ENCODE results near the gene HMG20B.

HMG20B gene

GRCh38 chr19:3585301-3586126 lies 12.8 kb downstream of the HMG20B start, which contains the start of gene GIPC3:
Gene GIPC3 (plus strand): TSS chr19:3585478. CDS start chr19:3585598, 120 bp downstream.
- no peak for DNase-seq (ENCODE audit: low read depth)

DNA sequence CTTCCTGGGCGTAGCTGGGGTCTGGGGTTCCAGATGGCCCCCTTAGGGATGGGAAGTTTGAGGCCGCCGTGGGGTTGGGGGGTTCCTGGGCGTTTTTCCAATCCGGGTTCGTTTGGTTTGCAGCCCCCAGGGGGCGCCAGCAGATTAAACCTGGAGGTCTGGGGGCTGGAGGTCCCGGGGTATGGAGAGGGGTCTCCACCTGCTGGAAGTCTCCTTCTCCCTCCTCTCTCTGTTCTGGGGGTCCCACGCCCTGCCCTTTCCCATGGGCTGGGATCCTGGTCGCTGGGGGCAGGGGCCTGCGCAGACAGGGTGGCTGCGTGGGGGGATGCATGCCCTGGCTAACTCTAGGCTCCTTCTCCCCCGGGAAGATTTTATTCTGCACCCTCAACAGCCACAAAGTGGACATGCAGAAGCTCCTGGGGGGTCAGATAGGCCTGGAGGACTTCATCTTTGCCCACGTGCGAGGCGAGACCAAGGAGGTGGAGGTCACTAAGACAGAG lies 13.4 kb downstream of the HMG20B start:
- DNase-seq (ENCODE audit: low read depth): no peak

- no peak for DNase-seq (ENCODE audit: low read depth)
These were observed 14.1 kb downstream of the HMG20B start for GRCh38 chr19:3586707-3587346.

DNA sequence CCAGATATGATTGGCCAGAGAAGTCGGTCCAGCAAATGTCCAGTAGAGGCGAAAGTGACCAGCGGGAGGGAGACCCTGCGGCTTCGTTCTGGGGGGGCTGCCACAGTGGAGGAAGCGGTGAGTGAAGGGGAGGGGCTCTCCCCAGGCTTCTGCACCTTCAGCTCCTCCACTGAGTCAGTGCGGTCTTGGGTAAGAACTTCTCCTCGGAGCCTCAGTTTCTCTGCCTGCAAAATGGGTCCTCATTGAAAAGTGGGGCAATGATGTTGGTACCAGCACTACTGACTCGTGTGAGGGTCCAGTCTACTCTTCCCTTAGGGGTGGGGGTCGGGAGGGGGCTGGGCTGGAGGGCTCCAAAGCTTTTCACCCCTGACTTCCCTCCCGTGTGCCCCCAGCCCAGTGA lies 16.7 kb downstream of the HMG20B start:
- no peak for DNase-seq (ENCODE audit: low read depth)

GRCh38 chr19:3589949-3590348 lies 17.2 kb downstream of the HMG20B start:
- no peak for DNase-seq (ENCODE audit: low read depth)

DNA sequence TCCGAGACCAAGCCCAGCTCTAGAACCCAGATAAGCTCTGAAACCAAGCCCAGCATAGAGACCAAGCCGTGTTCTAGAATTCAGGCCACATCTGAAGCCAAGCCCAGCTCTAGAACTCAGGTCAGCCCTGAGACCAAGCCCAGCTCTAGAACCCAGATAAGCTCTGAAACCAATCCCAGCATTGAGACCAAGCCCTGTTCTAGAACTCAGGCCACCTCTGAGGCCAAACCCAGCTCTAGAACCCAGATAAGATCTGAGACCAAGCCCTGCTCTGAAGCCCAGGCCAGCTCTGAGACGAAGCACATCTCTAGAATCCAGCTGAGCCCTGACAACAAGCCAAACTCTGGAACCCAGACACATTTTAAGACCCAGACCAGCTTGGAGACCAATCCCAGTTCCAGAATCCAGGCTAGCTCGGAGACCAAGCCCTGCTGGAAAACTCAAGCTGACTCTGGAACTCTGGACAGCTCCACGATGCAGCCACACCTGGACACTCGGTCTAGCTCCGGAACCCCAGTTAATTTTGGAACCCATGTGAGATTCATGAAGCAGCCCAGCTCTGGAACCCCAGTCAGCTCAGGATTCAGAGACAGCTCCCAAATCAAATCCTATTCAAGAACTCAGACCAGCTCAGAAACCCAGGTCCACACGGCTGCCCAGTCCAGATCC lies 18.4 kb downstream of the HMG20B start:
- no peak for DNase-seq (ENCODE audit: low read depth)

- DNase-seq (ENCODE audit: low read depth): no peak
These were observed 19.3 kb downstream of the HMG20B start for GRCh38 chr19:3591876-3592613.

GRCh38 chr19:3593156-3593555 lies 20.4 kb downstream of the HMG20B start:
- no peak for DNase-seq (ENCODE audit: low read depth)

GRCh38 chr19:3595521-3596061 lies 22.8 kb downstream of the HMG20B start:
- DNase-seq (ENCODE audit: low read depth): no peak

- no peak for DNase-seq (ENCODE audit: low read depth)
These were observed 27.0 kb downstream of the HMG20B start for GRCh38 chr19:3599776-3600187.

DNA sequence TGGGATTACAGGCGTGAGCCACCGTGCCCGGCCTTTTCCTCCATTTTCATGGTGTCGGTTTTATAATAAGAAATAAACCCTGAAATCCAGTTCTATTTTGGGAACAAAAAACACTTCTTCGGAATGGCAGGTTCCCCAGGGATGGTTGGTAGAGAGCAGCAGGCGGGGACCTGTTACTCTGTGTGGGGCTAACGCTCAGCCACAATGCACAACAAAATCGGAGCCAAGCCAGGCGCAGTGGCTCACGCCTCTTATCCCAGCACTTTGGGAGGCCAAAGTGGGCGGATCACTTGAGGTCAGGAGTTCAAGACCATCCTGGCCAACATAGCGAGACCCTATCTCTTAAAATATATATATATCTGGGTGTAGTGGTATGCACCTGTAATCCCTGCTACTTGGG lies 28.3 kb downstream of the HMG20B start:
- no peak for DNase-seq (ENCODE audit: low read depth)

- no peak for DNase-seq (ENCODE audit: low read depth)
These were observed 30.5 kb downstream of the HMG20B start for GRCh38 chr19:3603121-3603811.

DNA sequence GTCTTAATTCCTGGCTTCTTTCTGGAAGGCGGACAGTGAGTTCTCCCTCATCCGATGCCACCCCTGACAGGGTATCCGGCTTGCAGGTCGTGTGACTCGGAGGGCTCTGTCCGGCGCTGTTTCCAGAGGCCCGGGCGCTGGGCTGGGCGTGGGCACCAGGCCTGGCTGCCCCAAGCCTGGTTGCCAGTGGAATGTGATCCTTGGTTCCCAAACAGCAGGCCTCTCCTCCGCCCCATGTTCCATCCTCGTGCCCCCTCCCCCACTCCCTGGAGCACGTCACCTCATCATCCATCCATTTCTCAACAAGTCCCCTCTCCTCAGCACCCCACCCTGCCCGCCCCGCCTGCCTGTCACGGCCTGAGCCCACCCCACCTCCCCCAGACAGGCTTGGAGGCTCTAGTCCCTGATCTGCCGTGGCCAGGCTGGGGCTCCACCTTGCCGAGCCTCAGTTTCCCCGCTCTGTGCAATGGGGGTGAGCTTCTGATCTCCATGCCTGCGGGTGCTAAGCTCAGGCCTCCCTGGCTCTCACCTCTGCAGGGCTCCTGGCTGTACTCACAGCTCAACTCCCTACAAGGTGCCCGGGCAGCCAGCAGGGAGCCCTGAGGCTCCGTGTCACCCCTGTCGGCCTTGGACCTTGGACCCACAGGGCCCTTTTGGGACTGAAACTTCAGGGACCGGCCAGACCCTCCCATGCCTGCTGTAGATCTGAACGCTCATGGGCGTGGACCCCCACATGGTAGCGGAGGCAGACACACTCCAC lies 31.7 kb downstream of the HMG20B start:
- DNase-seq (ENCODE audit: low read depth): no peak

DNA sequence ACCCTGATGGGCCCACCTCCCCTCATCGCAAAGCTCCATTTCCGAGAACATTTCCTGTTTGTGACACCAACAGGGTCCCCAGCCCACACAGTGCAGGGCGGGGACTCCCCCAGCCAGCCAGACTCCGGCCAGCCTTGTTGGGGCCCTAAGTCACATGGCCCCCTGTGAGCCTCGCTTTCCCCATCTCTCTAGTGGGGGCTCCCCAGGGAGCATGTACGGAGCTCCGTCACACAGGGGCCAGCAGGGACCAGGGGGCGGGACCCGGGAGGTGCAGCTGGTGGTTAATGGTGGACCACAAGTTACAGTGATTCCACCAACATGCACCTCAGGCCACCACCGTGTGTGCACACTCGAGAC lies 32.2 kb downstream of the HMG20B start:
- no peak for DNase-seq (ENCODE audit: low read depth)

GRCh38 chr19:3605361-3605760 lies 32.6 kb downstream of the HMG20B start:
- DNase-seq (ENCODE audit: low read depth): no peak

GRCh38 chr19:3605770-3606169 lies 33.0 kb downstream of the HMG20B start:
- DNase-seq (ENCODE audit: low read depth): no peak

- no peak for DNase-seq (ENCODE audit: low read depth)
These were observed 33.5 kb downstream of the HMG20B start for GRCh38 chr19:3606174-3606689.

DNA sequence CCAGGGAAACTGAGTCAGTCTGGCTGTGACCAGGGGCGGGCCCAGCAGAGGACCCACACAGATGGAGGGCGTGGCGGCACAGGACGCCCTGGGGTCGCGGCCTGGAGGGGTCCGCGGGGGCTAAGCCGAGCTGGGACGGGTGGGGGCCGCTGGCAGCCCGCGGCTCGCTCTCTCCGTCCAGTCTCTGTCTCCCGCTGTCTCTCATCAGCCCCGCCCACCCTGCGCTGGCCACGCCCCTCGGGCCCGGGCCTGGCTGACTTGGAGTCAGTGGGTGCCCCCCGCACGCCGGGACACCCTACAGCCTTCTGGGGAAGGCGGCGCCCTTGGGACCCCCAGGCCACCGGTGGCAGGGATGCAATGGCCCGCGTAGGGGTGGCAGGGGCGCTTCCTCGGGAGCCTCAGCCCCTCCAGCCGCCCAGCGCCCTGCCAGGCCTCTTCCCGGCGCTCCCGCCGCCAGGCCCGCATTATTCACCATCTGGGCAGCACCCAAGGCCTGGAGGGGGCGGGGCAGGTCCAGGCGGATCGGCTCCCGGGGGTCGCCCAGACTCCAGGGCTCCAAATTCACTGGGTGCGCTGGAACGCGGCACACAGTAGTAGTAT lies 34.0 kb downstream of the HMG20B start, which contains the start of gene TBXA2R:
Gene TBXA2R (minus strand): TSS at position 186 of the 600 bp plus-strand sequence. CDS start 6,241 bp downstream, outside the sequence.
- peak; percentile 50 for DNase-seq (ENCODE audit: low read depth)

DNA sequence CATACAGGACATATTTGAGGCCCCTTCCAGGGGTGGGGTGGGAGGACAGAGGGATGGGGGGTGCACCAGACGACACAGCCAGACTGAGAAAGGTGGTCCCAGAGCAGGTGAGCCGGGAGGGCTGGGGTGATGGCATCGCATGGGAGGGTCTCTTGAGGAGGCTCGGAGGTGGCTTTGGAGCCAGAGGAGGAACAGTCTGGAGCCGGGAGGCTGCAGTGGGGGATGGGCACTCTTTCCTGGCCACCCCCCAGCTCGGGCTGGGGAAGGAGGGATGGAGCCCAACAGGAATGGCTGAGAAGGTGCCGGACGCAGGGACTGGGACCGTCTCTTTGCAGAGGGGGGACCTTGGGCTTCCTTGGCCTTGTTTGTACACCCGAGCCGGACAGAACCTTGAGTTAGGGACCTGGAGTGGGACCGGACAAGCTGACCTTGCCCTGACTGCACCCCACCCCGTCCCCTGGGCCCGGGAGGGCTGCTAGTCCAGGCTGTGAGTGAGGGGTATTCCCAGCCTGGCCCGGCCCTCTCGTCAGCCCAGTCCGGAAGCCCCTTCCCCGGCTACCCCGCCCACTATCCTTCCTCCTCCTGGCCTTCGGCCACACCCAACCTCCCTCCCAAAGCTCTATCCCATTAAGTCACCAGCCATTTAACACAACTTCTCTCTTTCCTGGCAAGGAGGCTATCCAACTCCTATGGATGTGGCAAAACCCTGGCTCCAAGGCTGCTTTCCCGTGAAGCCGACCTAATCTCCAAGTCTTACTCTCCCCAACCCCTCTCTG lies 34.7 kb downstream of the HMG20B start:
- no peak for DNase-seq (ENCODE audit: low read depth)

All from amniotic epithelial cell (primary cell).